Stimulated activated CD8-positive, alpha-beta memory T cell treated with anti-CD3 and anti-CD28 coated beads, Interleukin-4, amount 100 ng/mL, for 4 hours (primary cell): ENCODE results near the gene ADAMTS13.

ENCODE experiments used
- DNase-seq, 2 donors: peaks; one replicate each; pipeline ENCODE4 v3.0.0-alpha.2; 2020; ENCODE audit warnings: low read depth in 2 of 2, low spot score in 1 of 2

Gene ADAMTS13

DNA sequence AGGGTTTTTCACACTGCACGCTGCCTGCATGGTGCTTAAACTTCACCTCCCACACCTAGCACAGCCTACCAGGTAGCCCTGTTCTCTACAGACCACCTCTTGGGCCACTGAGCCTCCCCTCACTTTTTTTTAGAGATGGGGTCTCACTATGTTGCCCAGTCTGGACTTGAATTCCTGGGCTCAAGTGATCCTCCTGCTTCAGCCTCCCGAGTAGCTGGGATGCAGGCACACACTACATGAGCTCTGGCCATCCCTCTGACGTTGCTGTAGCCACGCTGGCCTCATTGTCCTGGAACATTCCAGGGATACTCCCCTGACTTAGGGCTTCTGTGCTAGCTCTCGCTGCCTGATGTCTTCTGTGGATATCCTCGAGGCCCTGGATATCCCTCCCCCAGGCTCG, 30.4 kb downstream of the ADAMTS13 start:
- no peak for DNase-seq

DNA sequence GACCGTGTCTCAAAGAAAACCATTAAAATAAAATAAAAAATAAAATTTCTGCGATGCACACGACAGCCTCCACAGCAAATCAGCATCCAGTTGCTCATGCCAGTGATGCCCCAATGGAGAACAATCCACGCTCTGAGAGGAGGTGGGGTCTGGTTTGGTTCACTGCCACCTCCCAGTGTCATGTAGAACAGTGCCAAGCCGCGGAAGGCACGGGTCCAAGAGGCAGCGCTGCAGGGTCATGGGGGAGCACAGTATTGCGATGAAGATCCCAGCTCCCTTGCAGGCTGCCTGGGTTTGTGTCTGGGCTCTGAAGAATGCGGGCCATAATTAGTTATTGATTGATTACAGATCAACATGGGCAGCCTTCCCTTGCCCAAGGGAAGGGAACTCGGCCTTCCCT, 31.5 kb downstream of the ADAMTS13 start:
- DNase-seq, result no peak

DNA sequence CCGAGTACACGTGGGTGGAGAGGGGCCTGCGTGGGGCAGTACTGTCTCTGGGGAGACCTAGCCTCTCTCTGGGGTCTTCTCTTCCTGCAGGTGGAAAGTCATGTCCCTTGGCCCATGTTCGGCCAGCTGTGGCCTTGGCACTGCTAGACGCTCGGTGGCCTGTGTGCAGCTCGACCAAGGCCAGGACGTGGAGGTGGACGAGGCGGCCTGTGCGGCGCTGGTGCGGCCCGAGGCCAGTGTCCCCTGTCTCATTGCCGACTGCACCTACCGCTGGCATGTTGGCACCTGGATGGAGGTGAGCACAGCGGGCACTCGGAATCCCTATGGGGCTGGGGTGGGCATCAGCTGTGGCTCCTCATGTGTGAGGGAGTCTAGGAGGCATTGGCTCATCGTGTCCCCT, 32.2 kb downstream of the ADAMTS13 start:
- no peak for DNase-seq

DNA sequence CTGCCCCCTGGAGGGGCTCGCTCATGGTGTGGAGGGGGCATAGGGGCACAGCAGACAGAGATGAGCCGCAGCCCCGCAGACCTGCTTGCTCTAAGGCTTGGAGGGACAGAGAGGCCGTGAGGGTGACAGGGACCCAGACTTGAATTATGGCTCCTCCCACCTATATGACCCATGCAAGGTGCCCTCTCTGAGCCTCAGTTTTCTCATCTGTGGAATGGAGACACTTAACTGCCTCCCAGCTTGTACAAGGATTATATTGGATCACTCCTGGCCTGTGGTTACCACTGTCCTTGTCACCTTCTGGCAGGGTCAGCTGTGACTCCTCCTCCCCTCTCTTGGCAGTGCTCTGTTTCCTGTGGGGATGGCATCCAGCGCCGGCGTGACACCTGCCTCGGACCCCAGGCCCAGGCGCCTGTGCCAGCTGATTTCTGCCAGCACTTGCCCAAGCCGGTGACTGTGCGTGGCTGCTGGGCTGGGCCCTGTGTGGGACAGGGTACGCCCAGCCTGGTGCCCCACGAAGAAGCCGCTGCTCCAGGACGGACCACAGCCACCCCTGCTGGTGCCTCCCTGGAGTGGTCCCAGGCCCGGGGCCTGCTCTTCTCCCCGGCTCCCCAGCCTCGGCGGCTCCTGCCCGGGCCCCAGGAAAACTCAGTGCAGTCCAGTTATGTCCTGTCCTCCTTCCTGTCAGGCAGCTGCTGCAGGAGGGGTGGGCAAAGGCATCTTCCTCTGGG, 32.9 kb downstream of the ADAMTS13 start:
- no peak for DNase-seq

DNA sequence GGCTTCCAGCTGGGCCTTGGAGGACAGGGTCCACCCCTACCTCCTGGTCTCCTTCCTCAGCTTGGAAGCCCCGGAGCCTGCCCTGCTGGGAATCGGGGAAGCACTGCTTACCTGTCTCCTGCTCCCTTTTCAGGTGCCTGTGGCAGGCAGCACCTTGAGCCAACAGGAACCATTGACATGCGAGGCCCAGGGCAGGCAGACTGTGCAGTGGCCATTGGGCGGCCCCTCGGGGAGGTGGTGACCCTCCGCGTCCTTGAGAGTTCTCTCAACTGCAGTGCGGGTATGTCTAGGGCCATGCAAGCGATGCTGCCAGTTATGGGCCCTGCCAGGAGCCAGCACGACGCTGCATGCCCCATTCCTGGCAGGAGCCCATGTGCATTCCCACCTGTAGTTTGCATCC, 33.8 kb downstream of the ADAMTS13 start:
- DNase-seq, result no peak

DNA sequence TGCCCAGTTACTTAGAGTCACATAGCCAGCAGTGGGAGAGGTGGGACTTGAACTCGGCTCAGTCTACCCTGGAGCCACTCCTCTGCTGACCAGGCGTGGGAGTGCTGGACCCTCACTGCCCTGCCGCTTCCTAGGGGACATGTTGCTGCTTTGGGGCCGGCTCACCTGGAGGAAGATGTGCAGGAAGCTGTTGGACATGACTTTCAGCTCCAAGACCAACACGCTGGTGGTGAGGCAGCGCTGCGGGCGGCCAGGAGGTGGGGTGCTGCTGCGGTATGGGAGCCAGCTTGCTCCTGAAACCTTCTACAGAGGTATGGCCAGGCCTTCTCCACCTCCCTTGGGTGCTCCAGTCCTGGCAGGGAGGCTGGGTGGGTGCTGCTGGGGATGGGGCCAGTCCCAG, 34.2 kb downstream of the ADAMTS13 start:
- no peak for DNase-seq

DNA sequence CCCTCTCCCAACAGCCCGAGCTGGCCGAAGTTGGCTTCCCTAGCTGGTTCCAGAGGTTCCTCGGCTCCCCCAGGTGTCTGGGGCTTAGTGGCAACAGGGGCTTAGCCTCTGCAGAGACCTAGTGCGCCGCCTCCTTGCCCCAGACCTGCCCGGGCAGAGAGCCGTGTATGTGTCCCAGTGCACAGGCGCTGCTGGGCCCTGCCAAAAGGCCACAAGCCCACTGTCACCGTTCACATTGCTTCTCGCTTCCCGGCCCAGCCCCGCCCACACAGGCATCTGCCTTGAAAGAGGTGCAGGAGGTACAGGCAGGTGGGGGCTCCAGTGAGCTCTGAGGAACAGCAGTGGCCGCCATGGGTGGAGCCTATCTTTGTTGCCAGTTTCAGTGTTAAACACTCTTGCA, 35.1 kb downstream of the ADAMTS13 start:
- DNase-seq, result no peak

DNA sequence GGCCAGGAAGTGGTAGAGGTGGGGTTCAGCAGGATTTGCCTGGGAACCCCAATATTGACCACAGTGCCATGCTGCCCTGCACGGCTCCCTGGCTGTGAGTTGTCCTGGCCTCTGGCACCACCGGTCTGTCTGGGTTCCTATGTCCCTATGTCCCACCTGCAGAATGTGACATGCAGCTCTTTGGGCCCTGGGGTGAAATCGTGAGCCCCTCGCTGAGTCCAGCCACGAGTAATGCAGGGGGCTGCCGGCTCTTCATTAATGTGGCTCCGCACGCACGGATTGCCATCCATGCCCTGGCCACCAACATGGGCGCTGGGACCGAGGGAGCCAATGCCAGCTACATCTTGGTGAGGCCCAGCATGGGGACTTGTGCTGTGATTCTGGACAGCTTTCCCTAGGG, 35.6 kb downstream of the ADAMTS13 start:
- DNase-seq, result no peak

DNA sequence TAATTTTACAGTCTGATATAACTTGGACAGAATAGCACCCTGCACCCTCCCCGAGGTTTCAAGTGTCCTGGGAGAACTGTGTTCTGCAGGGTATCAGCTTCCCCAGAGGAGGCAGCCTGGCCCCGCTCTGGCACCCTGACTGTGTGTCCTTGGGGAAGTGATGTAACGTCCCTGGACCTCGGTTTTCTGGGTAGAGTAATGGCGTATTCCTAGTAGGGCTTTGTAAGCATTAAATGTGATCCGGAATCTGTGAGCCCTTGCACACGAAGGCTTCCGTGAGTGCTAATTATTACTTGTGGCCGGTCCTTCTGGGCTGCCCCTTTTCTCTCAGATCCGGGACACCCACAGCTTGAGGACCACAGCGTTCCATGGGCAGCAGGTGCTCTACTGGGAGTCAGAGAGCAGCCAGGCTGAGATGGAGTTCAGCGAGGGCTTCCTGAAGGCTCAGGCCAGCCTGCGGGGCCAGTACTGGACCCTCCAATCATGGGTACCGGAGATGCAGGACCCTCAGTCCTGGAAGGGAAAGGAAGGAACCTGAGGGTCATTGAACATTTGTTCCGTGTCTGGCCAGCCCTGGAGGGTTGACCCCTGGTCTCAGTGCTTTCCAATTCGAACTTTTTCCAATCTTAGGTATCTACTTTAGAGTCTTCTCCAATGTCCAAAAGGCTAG, 36.6 kb downstream of the ADAMTS13 start:
- no peak for DNase-seq

DNA sequence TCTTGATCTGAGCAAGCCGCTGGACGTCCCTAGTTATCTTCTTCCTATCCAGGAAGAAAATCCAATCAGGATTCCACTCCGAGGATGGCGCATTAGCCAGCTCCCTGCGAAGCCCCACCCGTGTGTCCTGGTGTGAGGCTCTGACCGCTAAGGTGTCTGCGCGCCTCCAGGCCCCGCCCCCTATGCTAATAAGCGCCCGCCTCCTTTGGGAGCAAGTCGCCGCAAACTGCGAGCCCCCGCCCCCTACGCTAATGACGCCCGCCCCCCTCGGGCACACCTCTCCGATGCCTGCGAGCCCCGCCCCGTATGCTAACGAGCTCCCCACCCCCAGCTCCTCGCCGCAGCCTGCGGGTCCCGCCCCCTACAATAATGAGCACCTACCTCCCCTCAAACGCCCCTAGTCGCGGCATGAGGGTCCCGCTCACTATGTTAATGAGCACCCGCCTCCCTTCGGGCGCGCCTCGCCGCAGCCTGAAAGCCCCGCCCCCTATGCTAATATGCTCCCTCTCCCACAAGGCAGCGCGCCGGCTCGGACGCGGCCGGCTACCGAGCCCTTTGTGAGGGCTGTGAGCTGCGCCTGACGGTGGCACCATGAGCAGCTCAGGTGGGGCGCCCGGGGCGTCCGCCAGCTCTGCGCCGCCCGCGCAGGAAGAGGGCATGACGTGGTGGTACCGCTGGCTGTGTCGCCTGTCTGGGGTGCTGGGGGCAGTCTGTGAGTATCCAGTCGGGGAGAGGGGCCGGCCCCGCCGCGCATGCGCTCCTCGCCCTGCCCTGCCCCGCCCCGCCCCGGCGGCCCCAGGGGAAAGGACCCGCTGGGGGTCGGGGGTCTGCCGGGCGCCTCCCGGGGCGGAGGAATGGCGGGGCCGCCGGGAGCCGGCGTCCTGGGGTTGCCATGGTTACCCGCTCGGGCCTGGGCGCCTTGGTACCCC, 37.6 kb downstream of the ADAMTS13 start, which contains the start of gene CACFD1:
Gene CACFD1, plus strand, starts transcription at position 503 of the 929 bp plus-strand sequence. Its CDS starts 89 bp downstream, at position 592.
- DNase-seq, result peak; percentile 73 to 89

DNA sequence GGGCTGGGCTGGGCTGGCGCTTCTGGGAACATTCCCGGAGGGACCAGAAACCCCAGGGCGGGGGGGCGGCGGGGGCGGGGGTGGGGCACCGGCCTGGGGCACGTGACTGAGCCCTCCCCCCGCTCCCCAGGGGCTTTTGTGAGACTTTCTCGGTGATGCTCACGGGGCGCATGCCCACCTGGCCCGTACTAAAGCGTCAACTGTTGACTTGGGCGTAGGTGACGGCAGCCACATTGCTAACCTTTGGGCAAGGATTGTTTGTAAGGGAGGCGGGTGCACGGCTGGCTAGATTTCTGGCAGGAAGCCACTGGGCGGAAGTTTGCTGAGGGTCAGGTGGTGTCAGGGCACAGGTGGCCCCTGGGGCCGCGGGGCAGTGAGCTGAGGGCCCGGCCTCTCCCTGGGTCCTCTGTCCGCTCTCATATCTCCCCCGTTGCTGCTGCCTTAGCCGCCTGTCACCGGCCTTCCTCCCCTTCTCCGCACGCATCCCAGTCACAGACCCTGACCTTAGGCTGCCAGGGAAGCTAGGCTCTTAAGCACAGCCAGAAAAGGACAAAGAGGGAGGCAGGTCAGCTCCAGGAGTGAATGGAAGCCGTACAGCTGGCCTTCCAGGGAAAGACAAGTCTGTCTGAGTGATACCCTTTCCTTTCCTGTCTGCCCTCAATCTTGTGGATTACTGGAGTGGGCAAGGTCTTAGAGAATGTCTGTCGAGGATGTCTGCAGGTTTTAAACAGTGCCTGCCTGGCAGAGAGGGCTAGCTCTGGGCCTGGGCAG, 38.4 kb downstream of the ADAMTS13 start:
- DNase-seq, result peak in 1 of 2 donors; percentile 18

DNA sequence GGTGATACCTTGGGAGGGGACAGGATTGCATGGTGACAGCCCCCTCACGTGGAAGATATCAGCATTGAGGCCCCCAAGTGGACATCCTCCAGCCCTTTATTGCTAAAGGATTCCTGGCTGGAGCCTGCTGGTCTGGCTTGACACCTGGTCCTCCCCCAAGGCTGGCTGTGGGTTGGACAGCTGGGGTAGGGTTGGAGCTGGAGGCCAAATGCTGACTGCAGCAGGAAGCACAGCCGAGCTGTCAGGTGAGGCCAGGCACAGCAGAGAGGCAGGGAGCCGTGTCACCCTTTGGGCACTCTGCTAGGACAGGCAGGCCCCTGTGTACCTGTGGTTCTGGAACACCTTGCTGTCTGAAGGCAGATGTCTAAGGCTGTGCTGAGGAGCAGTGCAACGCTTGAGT, 39.8 kb downstream of the ADAMTS13 start:
- DNase-seq, result no peak

DNA sequence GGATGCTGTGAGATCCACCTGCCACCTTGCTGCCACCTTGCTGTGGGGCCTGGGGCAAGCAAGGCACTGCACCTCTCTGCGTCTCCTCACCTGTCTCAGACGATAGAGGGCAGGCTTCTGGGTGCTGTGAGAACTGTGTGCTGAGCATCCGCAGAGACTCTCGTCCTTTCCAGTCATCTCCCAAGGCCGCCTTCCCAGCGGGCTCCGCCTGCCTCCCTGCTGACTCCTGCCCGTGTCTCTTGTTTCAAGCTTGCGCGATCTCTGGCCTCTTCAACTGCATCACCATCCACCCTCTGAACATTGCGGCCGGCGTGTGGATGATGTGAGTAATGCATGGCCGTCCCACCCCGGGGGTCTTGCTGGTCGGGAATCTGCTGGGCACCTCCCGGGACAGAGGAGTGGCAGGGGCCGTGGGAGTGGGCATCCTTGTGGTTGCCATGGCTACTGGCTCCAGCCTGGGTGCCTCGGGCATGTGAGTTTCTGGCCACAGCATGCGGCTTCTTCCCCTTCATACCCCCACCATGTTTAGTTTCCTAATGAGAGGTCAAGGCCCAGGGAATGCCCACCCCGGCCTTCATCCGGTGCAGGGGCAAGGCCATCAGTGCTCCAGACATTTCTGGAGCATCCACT, 41.2 kb downstream of the ADAMTS13 start:
- DNase-seq, result no peak

DNA sequence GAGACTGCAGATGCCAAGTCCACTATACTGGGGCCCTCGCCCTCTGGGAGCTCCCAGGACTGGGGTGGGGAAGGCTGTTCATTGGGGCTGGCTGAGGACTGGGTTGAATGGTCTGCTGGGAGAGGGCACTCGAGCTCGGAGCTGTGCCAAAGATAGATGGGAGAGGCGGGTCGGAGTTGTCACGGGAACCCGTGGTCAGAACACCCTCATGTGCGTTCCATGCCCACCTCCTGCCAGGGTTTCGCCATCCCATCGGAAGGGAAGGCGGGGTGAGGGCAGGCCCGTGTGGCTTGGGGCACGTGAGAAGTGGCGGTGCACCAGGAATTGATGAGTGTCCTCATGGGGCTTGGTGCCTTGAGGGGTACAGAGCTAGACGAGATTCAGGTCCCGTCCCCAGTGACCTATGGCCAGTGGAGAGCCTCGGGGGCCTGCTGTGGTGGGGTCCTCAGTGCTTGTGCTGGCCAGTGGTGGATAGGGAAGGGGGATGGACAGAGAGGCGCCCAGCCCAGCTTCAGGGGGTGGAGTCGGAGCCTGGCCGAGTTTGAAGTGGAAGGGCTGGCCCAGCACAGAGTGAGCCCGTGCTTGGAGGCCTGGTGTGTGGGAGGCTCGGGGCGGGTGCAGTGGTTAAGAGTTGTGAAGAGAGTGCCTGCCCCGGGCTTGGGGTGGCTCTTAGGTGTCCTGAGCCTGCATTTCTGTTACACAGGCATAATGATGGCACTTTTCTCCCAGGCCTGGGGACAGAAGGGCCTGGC, 41.9 kb downstream of the ADAMTS13 start:
- no peak for DNase-seq

DNA sequence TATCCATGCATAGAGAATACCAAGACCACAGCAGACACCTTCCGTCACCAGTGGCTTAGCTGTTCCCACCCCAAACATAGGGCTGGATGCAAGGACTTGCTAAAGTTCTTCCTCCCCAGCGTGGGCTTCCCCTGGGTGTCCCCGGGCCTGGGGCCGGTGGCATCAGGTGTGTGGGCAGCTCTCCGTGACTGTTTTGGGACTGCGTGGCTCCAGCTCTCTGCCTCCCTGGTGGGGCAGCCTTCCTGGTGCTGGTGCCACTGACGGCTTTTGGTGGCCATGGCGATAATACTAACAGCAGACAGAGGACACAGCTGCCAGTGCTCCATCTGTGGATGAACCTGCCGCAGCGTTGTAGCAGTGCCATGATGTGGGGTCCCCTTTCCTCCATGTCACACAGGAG, 42.5 kb downstream of the ADAMTS13 start:
- DNase-seq, result no peak

DNA sequence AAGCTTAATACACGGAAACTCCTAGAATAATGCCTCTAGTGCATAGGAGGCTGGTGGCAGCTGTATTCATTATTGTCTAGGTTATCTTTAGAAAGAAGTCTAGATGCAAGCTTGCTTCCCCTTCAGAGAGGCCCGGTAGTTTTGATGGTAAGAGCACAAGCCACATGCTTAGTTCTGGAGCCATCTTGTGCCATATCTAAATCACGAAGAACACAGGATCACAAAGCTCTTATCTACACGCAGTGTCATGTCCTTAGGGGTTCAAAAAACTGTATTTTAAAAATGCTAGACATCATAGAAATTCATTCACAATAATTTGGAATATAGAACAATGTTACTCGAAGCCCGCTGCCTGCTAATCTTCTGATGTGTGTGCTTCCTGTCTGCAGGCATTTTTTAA, 43.8 kb downstream of the ADAMTS13 start:
- DNase-seq, result no peak

DNA sequence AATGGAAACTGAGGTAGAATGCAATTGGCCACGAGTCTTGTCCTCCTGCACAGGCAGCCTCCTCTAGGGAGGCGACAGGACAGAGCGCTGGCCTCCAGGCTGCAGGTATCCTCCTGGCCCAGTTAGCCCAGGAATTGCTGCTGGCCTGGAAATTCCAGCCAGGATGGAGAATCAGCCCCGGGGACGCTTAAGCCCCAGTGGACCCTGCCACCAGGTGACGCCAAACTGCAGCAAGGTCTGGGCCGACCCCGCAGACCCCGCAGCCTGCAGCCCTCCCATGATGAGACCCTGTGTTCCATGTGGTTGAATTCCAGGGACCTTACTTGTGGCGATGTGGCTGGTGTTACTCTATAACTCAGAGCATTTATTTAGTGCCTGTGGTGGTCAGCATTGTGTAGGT, 44.9 kb downstream of the ADAMTS13 start:
- no peak for DNase-seq

DNA sequence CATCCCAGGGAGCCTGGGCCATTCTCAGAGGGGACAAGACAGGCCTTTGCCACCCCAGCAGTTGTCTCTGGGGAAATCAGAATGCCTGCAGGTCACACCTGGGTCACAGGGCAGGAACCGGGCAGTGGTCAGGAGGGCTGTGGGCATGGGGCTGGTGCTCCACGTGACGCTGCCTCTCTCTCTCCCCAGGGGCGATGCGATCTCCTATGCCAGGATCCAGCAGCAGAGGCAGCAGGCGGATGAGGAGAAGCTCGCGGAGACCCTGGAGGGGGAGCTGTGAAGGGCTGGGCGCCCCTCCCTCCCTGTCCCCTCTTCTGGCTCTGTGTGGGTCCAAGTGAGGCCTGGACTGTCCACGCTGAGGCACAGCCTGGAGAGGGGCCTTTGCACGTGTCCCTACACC, 46.2 kb downstream of the ADAMTS13 start:
- no peak for DNase-seq

DNA sequence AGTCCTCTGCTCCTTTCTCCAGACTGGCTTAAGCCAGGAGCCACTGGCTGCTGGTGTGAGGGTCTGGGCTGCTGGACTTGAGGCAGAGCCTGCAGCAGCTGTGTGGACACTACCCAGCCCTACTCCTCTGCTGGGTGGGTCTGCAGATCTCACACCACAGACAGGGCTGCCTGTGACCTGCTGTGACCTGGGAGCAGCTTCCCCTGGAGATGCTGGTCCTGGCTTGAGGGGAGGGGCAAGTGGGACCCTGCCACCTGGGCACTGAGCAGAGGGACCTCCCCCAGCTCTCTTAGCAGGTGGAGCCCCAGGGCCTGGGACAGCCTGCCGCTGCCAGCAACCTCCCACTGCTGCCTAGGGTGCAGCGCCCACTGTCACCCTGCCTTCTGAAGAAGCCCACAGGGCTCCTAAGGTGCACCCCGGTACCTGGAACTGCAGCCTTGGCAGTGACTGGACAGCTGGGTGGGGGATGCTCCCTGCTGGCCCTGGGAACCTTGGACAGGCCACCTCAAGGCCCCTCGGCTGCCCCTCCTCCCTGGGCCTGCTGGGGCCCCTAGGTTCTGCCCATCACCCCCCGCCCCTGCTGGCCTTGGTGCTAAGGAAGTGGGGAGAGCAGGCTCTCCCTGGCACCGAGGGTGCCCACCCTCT, 46.7 kb downstream of the ADAMTS13 start:
- DNase-seq, result no peak
